ENCODE results near the gene GREB1.

Gene GREB1

DNA sequence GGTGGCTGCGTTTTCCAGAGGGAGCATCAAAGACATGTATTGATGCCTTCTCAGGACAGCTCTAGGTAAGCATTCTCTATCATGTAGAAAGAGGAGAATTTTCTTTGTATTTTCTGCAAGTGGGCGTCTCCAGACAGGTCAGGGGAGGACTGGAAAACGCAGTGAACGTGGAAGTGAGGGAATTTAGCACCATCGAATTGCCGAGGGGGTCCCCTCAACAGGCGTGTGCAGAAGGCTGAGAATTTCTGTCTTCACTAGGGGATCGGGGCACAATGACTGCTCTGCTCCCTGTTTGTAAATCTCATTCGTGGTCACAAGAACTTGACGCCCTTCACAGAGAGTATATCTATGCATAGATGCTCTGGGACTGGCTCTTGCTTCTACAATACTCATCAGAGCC lies 141.1 kb downstream of the GREB1 start:
- H3K27ac ChIP-seq (ENCODE audit: low read depth, low read length): no peak overlapping the region
- no peak overlapping the region for H3K4me3 ChIP-seq (ENCODE audit: insufficient read depth, low read length, poor library complexity, severe bottlenecking)
- no peaks in the 10 kb centered on the region for H3K27me3 ChIP-seq (ENCODE audit: low read length)
- TF ChIP-seq, protein P1, sequence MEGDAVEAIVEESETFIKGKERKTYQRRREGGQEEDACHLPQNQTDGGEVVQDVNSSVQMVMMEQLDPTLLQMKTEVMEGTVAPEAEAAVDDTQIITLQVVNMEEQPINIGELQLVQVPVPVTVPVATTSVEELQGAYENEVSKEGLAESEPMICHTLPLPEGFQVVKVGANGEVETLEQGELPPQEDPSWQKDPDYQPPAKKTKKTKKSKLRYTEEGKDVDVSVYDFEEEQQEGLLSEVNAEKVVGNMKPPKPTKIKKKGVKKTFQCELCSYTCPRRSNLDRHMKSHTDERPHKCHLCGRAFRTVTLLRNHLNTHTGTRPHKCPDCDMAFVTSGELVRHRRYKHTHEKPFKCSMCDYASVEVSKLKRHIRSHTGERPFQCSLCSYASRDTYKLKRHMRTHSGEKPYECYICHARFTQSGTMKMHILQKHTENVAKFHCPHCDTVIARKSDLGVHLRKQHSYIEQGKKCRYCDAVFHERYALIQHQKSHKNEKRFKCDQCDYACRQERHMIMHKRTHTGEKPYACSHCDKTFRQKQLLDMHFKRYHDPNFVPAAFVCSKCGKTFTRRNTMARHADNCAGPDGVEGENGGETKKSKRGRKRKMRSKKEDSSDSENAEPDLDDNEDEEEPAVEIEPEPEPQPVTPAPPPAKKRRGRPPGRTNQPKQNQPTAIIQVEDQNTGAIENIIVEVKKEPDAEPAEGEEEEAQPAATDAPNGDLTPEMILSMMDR (IDR thresholded peaks at IDR 0.05; ENCODE audit: insufficient read depth, low read length, poor library complexity, severe bottlenecking): no peak
- TF ChIP-seq EZH2phosphoT487 (conservative IDR thresholded peaks at IDR 0.05; ENCODE audit: low read length): no peak
- no peaks in the 10 kb centered on the region for H3K9me2 ChIP-seq (replicated peaks; ENCODE audit: insufficient read depth, low read length)
- no peak overlapping the region for H3K9ac ChIP-seq (ENCODE audit: low read length)
- no peak overlapping the region for H3K4me2 ChIP-seq (ENCODE audit: low read depth, low read length, poor library complexity, severe bottlenecking)
- H4K20me1 ChIP-seq (ENCODE audit: low read depth, low read length): no peaks in the 10 kb centered on the region
- no peaks in the 10 kb centered on the region for H3F3A ChIP-seq (ENCODE audit: insufficient read depth)
- no peaks in the 10 kb centered on the region for H3K36me3 ChIP-seq (ENCODE audit: low read length)
- H2AFZ ChIP-seq (ENCODE audit: low read depth, low read length, severe bottlenecking): no peak overlapping the region
- no peaks in the 10 kb centered on the region for H3K79me2 ChIP-seq (ENCODE audit: insufficient read depth, low read length)
- no peaks in the 10 kb centered on the region for H3K9me3 ChIP-seq (ENCODE audit: insufficient read depth, low read length)

DNA sequence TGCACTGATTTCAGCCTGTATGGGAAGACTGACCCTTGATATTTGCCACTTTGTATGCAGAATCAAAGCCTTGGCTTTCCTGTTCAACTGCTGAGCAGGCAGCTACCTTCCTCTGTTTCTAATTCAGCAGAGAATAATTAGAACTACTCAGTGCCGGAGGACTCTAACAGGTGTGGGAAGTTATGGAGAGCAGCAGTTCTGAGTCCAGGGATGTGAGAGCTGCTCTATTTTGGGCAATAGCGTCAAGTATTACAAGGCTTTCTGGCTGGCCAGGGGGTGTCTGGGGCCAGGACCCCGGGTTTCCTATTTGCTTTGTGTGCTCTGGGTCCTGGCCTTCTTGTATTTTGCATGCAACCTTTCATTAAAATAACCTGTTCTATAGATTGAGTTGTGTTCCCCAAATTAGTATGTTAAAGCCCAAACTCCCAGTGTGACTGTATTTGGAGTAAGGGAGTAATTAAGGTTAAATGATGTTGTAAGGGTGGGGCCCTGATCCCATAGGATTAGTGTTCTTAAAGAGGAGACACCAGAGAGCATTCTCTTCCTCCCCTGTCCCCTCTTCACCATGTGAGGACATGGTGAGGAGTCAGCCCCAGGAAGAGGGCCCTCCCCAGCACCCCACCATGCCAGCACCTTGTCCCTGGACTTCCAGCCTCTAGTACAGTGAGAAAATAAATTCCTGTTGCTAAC lies 141.7 kb downstream of the GREB1 start:
- Histone ChIP-seq H2AFZ (ENCODE audit: low read depth, low read length, severe bottlenecking) (no peak overlapping the region), H3K36me3 (ENCODE audit: low read length) (no peaks in the 10 kb centered on the region), H3K4me3 (ENCODE audit: insufficient read depth, low read length, poor library complexity, severe bottlenecking) (no peak overlapping the region), H3K27me3 (ENCODE audit: low read length) (no peaks in the 10 kb centered on the region), H3F3A (ENCODE audit: insufficient read depth) (no peaks in the 10 kb centered on the region), H3K9me2 (replicated peaks; ENCODE audit: insufficient read depth, low read length) (no peaks in the 10 kb centered on the region), H3K27ac (ENCODE audit: low read depth, low read length) (no peak overlapping the region), H3K9me3 (ENCODE audit: insufficient read depth, low read length) (no peaks in the 10 kb centered on the region), H4K20me1 (ENCODE audit: low read depth, low read length) (no peaks in the 10 kb centered on the region), H3K79me2 (ENCODE audit: insufficient read depth, low read length) (no peaks in the 10 kb centered on the region), H3K4me2 (ENCODE audit: low read depth, low read length, poor library complexity, severe bottlenecking) (no peak overlapping the region), H3K9ac (ENCODE audit: low read length) (no peak overlapping the region)
- TF ChIP-seq, protein P1 (IDR thresholded peaks at IDR 0.05; ENCODE audit: insufficient read depth, low read length, poor library complexity, severe bottlenecking): no peak
- TF ChIP-seq EZH2phosphoT487 (conservative IDR thresholded peaks at IDR 0.05; ENCODE audit: low read length): no peak

DNA sequence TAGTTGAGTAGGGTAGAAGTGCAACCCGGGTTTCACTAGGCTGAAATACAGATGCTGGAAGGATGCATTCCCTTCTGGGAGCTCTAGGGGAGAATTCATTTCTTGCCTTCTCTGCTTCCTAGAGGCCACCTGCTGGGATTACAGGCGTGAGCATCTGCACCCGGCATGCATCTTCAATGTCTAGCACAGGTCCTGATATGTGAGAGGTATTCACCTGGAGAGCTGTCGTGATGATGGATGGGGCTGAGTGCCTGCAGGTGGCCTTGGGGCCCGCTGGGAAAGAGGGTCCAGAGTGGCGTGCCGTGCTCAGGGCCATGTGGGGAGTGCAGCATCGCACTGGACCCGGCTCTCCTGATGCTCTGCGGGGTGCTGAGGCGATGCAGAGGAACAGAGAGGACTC lies 142.8 kb downstream of the GREB1 start:
- TF ChIP-seq, protein P1 (IDR thresholded peaks at IDR 0.05; ENCODE audit: insufficient read depth, low read length, poor library complexity, severe bottlenecking): no peak
- TF ChIP-seq EZH2phosphoT487 (conservative IDR thresholded peaks at IDR 0.05; ENCODE audit: low read length): no peak
- no peaks in the 10 kb centered on the region for H3K36me3 ChIP-seq (ENCODE audit: low read length)
- no peaks in the 10 kb centered on the region for H3K9me2 ChIP-seq (replicated peaks; ENCODE audit: insufficient read depth, low read length)
- H2AFZ ChIP-seq (ENCODE audit: low read depth, low read length, severe bottlenecking): no peak overlapping the region
- H3F3A ChIP-seq (ENCODE audit: insufficient read depth): no peaks in the 10 kb centered on the region
- no peaks in the 10 kb centered on the region for H3K79me2 ChIP-seq (ENCODE audit: insufficient read depth, low read length)
- H3K9me3 ChIP-seq (ENCODE audit: insufficient read depth, low read length): no peaks in the 10 kb centered on the region
- no peak overlapping the region for H3K27ac ChIP-seq (ENCODE audit: low read depth, low read length)
- H4K20me1 ChIP-seq (ENCODE audit: low read depth, low read length): no peaks in the 10 kb centered on the region
- H3K9ac ChIP-seq (ENCODE audit: low read length): no peak overlapping the region
- H3K27me3 ChIP-seq (ENCODE audit: low read length): no peaks in the 10 kb centered on the region
- no peak overlapping the region for H3K4me2 ChIP-seq (ENCODE audit: low read depth, low read length, poor library complexity, severe bottlenecking)
- no peak overlapping the region for H3K4me3 ChIP-seq (ENCODE audit: insufficient read depth, low read length, poor library complexity, severe bottlenecking)
